ENCODE data around the gene TET3. TPM values are rescaled to one million over a fixed set of nuclear protein-coding genes. Genes with fewer than 3 reads are reported as not detected.

The TET3 gene
- total RNA-seq, 1 donor from 2014 or later: 21.5 TPM

DNA sequence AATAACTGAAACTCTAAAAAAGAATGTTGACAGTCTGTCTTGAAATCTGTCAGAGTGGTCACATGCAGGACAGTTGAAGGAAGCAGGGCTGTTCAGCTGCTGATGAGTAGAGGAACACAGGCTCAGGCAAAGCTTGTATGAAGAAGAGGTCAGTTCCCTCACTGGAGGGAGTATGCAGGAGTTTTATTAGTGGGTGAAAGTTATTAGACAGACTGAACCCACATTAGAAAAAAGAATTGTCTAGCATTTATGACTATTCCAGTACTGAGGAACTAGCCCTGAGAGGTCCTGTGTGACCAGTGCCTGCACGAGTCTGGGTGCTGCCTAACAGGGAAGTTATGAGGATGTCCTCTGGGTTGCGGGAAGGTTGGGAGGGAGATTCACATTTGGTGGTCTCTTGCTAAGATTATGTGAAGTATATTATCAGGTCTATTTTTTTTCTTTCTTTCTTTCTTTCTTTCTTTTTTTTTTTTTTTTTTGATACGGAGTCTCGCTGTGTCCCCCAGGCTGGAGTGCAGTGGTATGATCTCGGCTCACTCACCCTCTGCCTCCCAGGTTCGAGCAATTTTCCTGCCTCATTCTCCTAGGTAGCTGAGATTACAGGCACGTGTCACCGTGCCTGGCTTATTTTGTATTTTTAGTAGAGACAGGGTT, 9.6 kb downstream of the TET3 start:
- TF ChIP-seq, protein P1, sequence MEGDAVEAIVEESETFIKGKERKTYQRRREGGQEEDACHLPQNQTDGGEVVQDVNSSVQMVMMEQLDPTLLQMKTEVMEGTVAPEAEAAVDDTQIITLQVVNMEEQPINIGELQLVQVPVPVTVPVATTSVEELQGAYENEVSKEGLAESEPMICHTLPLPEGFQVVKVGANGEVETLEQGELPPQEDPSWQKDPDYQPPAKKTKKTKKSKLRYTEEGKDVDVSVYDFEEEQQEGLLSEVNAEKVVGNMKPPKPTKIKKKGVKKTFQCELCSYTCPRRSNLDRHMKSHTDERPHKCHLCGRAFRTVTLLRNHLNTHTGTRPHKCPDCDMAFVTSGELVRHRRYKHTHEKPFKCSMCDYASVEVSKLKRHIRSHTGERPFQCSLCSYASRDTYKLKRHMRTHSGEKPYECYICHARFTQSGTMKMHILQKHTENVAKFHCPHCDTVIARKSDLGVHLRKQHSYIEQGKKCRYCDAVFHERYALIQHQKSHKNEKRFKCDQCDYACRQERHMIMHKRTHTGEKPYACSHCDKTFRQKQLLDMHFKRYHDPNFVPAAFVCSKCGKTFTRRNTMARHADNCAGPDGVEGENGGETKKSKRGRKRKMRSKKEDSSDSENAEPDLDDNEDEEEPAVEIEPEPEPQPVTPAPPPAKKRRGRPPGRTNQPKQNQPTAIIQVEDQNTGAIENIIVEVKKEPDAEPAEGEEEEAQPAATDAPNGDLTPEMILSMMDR (IDR thresholded peaks at IDR 0.05): no peak
- H3K27me3 ChIP-seq (ENCODE audit: low read depth): no peaks in the 10 kb centered on the region
- no peak overlapping the region for H3K27ac ChIP-seq
- DNase-seq (no peak), ATAC-seq (peak; percentile 38 to 64)
- intact Hi-C loops (cut with DNase I): no loop called here
- peaks cover 31% of the 10 kb centered on the region for H3K4me1 ChIP-seq
- H3K4me3 ChIP-seq: no peak overlapping the region
- H3K9me3 ChIP-seq: no peaks in the 10 kb centered on the region
- H3K36me3 ChIP-seq: peaks cover 13% of the 10 kb centered on the region

- no peak overlapping the region for H3K4me3 ChIP-seq
- TF ChIP-seq, protein P1 (IDR thresholded peaks at IDR 0.05): no peak
- H3K27me3 ChIP-seq (ENCODE audit: low read depth): no peaks in the 10 kb centered on the region
- H3K27ac ChIP-seq: no peak overlapping the region
- no peaks in the 10 kb centered on the region for H3K9me3 ChIP-seq
- peaks cover 13% of the 10 kb centered on the region for H3K36me3 ChIP-seq
- DNase-seq (no peak), ATAC-seq (no peak)
- intact Hi-C loops (cut with DNase I): no loop called here
- H3K4me1 ChIP-seq: peaks cover 35% of the 10 kb centered on the region
These were observed 11.1 kb downstream of the TET3 start for GRCh38 chr2:73995810-73996209.

GRCh38 chr2:73997813-73998212, 13.1 kb downstream of the TET3 start:
- H3K27me3 ChIP-seq (ENCODE audit: low read depth): no peaks in the 10 kb centered on the region
- H3K27ac ChIP-seq: no peak overlapping the region
- H3K36me3 ChIP-seq: peaks cover 13% of the 10 kb centered on the region
- no peaks in the 10 kb centered on the region for H3K9me3 ChIP-seq
- TF ChIP-seq, protein P1 (IDR thresholded peaks at IDR 0.05): no peak
- intact Hi-C loops (cut with DNase I): no loop called here
- DNase-seq (no peak), ATAC-seq (no peak)
- H3K4me1 ChIP-seq: peaks cover 42% of the 10 kb centered on the region
- H3K4me3 ChIP-seq: no peak overlapping the region

GRCh38 chr2:73998451-73998850, 13.7 kb downstream of the TET3 start:
- Histone ChIP-seq H3K27ac (no peak overlapping the region), H3K4me3 (no peak overlapping the region), H3K4me1 (peaks cover 40% of the 10 kb centered on the region), H3K27me3 (ENCODE audit: low read depth) (no peaks in the 10 kb centered on the region), H3K36me3 (peaks cover 13% of the 10 kb centered on the region), H3K9me3 (no peaks in the 10 kb centered on the region)
- DNase-seq (no peak), ATAC-seq (no peak)
- intact Hi-C loops (cut with DNase I): no loop called here
- TF ChIP-seq, protein P1 (IDR thresholded peaks at IDR 0.05): no peak

GRCh38 chr2:73998933-73999332, 14.2 kb downstream of the TET3 start:
- Histone ChIP-seq H3K36me3 (peaks cover 13% of the 10 kb centered on the region), H3K27me3 (ENCODE audit: low read depth) (no peaks in the 10 kb centered on the region), H3K27ac (no peak overlapping the region), H3K4me1 (peaks cover 38% of the 10 kb centered on the region), H3K4me3 (no peak overlapping the region), H3K9me3 (no peaks in the 10 kb centered on the region)
- TF ChIP-seq, protein P1 (IDR thresholded peaks at IDR 0.05): no peak
- intact Hi-C loops (cut with DNase I): no loop called here
- ATAC-seq (no peak), DNase-seq (no peak)
